ENCODE measurements around the gene PTOV1. TPM values are rescaled to one million over a fixed set of nuclear protein-coding genes. Genes with fewer than 3 reads are reported as not detected.

Gene PTOV1
- total RNA-seq, 2 donors from 2014 or later = 82.7 to 109 TPM

DNA sequence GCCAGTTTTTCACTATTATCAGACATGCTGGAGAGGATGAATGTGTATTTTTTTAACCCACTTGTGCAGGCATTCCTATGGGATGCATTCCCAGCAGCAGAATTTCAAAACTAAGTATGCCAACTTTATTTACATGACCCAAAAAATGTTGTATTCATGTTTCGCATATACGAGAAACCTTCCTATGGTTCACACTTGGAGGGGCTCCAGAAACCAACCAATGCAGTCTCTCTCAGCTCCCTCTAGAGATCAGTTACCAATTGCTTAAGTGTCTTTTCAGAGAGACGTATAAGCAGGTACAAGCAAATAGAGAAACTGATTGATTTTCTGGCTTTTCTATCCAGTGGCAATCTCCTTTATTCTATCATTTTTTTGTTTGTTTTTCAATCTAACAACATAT, 5.5 kb upstream of the PTOV1 start:
- Mint-ChIP-seq H3K9me3 (no peaks in the 10 kb centered on the region), H3K36me3 (ENCODE audit: low read depth) (peaks cover 7% of the 10 kb centered on the region), H3K27me3 (no peaks in the 10 kb centered on the region), H3K27ac (no peak overlapping the region), H3K4me3 (no peak overlapping the region), H3K4me1 (peaks cover 18% of the 10 kb centered on the region)
- no peak for ATAC-seq (replicated peaks)

DNA sequence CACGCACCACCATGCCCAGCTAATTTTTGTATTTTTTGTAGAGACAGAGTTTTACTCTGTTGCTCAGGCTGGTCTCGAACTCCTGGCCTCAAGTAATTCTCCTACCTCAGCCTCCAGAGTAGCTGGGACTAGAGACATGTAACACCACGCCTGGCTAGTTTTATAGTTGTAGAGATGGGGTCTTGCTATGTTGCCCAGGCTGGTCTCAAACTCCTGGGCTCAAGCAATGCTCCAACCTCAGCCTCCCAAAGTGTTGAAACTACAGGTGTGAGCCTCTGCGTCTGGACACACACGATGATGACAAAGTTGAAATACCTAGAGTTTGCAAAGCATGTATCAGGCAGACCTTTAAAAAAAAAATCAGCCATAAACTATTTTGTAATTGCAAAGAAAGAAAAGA, 4.6 kb upstream of the PTOV1 start:
- Mint-ChIP-seq H3K4me1 (peaks cover 18% of the 10 kb centered on the region), H3K36me3 (ENCODE audit: low read depth) (peaks cover 8% of the 10 kb centered on the region), H3K9me3 (no peaks in the 10 kb centered on the region), H3K27me3 (no peaks in the 10 kb centered on the region), H3K27ac (no peak overlapping the region), H3K4me3 (no peak overlapping the region)
- ATAC-seq (replicated peaks) = no peak

DNA sequence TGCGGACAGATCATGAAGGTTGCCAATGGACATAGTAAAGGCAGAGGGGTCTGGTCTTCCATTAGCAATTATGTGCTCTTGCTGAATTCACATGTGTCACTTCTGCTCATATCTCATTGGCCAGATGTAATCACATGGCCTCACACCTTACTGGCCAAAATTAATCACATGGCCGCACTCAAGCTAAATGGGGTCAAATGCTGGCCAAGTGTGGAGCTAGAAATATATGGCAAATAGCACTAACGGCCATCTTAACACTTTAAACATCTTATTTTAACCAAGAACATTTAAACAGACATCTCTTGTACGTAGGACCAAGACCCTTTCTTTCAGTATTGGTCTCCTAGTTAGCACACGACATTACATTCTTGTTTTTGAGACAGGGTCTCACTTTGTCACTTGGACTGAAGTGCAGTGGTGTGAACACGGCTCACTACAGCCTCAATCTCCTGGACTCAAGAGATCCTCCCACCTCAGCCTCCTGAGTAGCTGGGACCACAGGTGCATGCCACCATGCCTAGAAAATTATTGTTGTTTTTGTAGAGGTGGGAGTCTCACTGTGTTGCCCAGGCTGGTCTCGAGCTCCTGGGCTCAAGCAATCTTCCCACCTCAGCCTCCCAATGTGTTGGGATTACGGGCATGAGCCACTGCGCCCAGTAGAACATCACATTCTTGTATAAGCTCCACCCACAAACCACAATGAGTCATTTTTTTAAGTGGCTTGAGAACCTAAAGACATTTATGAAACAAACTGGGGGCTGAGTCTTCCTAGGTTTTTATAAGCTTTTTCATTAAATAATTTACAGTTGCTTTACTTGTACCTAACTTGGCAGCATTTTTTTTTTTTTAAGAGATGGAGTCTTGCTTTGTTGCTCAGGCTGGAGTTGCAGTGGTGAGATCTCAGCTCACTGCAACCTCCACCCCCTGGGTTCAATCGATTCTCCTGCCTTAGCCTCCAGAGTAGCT, 2.9 kb upstream of the PTOV1 start:
- Mint-ChIP-seq H3K9me3 (no peaks in the 10 kb centered on the region), H3K27ac (no peak overlapping the region), H3K4me1 (peaks cover 28% of the 10 kb centered on the region), H3K27me3 (no peaks in the 10 kb centered on the region), H3K36me3 (ENCODE audit: low read depth) (peaks cover 19% of the 10 kb centered on the region), H3K4me3 (peak overlapping the region; percentile 83)
- ATAC-seq (replicated peaks) = peak; percentile 20

DNA sequence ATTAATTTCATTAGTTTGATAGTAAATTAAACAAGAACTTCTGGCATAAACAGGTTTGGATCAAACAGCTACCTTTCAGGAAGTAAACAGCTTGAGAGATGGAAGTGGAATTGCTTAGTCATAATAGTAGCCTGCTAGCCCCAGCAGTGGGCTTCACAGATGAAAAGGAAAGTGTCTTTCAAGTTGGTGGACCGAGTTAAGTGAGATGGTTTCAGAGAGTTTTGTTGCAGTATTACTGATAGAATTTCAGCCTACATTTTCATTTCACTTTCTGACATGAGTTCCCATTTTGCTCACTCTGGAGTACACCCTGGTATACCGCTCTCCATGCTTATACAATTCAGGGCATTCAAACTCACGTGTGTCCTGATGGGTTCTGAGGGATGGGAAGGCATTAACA, 2.0 kb upstream of the PTOV1 start:
- Mint-ChIP-seq H3K27me3 (no peaks in the 10 kb centered on the region), H3K9me3 (no peaks in the 10 kb centered on the region), H3K4me3 (peak overlapping the region; percentile 83), H3K27ac (peak overlapping the region; percentile 32), H3K4me1 (peaks cover 28% of the 10 kb centered on the region), H3K36me3 (ENCODE audit: low read depth) (peaks cover 19% of the 10 kb centered on the region)
- peak; percentile 10 for ATAC-seq (replicated peaks)

DNA sequence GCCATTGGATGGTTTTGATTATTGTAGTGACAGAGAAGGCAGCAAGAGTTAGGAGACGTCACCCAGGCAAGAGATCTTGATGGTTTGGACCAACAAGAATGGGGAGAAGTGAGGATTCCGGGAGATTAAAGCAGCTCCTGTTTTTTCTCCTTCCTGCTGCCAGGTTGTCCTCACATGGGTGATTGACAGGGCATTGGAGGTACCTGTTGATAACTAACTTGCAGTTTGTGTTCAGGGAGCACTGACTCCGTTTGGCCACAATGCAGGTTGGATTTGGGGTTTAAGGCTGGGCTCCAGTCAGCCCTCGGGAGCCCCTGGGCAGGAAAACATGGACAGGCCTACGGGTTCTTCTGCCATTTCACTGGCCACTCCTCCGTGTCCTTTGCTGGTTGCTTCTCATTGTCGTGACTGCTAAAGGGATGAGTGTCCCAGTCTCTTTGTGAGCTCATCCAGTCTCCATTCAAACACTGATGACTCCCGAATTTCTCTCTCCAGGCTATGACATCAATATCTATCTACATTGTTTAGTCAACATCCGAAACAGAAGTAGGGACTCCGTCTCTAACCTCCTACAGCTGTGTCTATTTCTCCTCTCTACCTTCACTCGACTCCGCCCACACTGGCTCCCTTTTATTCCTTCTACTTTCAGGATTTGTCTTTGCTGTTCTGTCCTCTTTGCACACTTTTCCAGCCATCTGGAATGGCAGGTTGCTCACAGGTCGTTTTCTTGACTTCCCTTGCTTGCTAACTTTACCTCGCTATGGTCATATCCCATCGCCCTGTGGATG, 1.3 kb upstream of the PTOV1 start:
- ATAC-seq (replicated peaks) = no peak
- no peaks in the 10 kb centered on the region for H3K27me3 Mint-ChIP-seq

DNA sequence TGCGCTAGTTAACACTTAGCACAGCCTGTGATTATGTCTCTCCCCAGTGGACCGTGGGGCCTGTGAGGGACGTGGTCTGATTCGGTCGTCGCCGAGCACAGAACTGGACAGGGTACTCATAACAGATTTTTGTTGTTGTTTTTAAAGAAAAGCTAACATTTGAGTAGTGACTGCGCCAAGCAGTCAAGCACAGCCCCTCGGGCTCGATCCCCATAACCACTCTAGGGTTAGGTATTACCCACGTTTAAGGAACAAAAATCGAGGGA, 805 bp upstream of the PTOV1 start:
- ATAC-seq (replicated peaks) = no peak
- Mint-ChIP-seq H3K4me3 (peak overlapping the region; percentile 83), H3K27me3 (no peaks in the 10 kb centered on the region), H3K4me1 (peaks cover 28% of the 10 kb centered on the region), H3K9me3 (no peaks in the 10 kb centered on the region), H3K36me3 (ENCODE audit: low read depth) (peaks cover 21% of the 10 kb centered on the region), H3K27ac (peak overlapping the region; percentile 88)

More for the DNA sequence above, 1.3 kb upstream of the PTOV1 start:
- H3K4me3 Mint-ChIP-seq = peak overlapping the region; percentile 83
- H3K9me3 Mint-ChIP-seq = no peaks in the 10 kb centered on the region
- peaks cover 19% of the 10 kb centered on the region for H3K36me3 Mint-ChIP-seq (ENCODE audit: low read depth)
- peak overlapping the region; percentile 88 for H3K27ac Mint-ChIP-seq
- H3K4me1 Mint-ChIP-seq = peaks cover 28% of the 10 kb centered on the region

DNA sequence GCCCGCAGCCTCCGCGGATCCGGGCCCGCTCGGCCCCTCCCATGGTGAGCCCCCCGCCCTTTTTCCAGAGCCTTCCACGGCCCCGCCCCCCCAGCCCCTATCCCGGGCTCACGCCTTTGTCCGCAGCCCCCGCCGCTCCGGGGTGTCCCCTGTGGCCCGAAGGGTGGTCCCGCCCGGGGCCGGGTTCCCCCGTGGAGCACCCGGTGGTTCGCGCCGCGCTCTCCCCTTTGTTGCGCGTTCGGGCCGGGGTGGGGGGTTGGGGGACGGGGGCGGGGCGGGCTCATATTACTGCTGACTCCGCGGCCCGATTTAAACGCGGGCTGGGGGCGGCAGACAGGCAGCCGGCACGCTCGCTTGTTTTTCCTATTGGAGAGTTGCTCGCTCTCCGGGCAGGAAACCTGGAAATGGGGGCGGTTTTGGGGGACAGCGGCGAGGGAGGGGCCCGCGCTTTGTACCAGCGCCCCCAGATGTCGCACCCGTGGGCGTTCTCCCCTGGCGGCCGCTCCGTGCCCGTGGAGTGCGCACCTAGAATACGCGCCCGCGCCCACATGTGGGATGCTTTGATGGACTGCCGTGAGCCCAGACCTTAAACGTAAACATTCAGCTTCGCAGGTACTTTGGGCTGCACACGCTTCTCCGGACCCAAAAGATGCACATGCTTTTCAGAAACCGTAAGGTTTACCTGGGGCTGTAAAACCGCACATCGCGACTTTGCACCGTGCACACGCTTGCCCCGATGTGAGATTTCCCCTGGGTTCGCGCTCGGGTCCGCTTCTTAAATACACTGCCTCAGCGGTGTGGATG, 699 bp downstream of the PTOV1 start:
- H3K9me3 Mint-ChIP-seq = no peaks in the 10 kb centered on the region
- peak overlapping the region; percentile 87 for H3K4me3 Mint-ChIP-seq
- peaks cover 28% of the 10 kb centered on the region for H3K4me1 Mint-ChIP-seq
- no peak for ATAC-seq (replicated peaks)
- no peaks in the 10 kb centered on the region for H3K27me3 Mint-ChIP-seq
- peaks cover 35% of the 10 kb centered on the region for H3K36me3 Mint-ChIP-seq (ENCODE audit: low read depth)
- peak overlapping the region; percentile 87 for H3K27ac Mint-ChIP-seq

DNA sequence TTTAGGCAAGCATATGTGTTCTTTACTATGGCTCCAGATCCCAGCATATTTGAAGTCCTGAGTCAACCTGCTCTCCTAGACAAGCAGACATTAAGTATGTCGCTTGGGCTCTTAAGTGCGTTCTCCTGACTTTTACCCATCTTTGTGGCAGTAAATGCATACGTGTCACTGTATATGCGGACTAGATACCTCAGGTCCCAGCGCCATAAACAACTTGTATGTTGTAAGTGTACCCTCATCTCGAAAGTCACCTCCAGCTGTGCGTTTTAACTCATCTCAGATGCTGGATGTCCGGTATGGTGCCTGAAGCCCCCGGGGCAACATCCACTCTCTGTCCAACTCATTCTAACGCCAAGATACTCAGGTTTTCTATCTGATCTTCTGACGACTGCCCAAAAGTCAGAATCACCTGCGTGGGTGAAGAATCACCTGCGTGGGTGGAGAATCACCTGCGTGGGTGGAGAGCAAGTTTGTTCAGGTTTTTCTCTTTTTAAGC, 1.7 kb downstream of the PTOV1 start:
- peak overlapping the region; percentile 87 for H3K27ac Mint-ChIP-seq
- ATAC-seq (replicated peaks) = no peak

DNA sequence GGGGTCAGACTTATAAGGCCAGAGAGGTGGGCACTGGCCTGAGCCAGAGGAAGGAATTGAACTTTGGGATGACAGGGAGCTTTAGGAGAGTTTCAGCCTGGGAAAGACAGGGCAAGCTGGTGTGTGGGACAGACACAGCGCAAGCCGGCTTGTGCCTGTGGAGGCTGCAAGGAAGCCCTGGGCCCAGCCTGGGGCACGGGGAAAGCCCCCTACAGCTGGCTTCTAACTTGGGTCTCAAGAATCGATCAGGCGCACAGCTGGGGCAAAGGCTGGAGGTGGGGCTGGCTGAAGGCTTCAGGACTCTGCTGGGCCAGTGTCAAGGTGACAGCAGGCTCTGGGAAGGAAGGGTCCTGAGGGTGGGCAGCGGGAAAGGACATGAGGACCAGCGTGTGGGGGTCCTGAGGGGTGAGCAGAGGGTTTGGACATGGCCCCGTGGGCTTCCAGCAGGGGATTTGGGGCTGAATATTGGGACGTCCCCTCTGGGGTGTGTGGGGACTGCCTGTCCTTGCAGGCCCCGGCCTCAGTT, 3.0 kb downstream of the PTOV1 start:
- Mint-ChIP-seq H3K36me3 (ENCODE audit: low read depth) (peaks cover 54% of the 10 kb centered on the region), H3K4me1 (peaks cover 21% of the 10 kb centered on the region), H3K27me3 (no peaks in the 10 kb centered on the region), H3K27ac (no peak overlapping the region), H3K9me3 (no peaks in the 10 kb centered on the region), H3K4me3 (no peak overlapping the region)
- ATAC-seq (replicated peaks) = no peak

More for the DNA sequence above, 1.7 kb downstream of the PTOV1 start:
- H3K4me3 Mint-ChIP-seq = peak overlapping the region; percentile 87
- H3K36me3 Mint-ChIP-seq (ENCODE audit: low read depth) = peaks cover 42% of the 10 kb centered on the region
- H3K4me1 Mint-ChIP-seq = peaks cover 28% of the 10 kb centered on the region
- no peaks in the 10 kb centered on the region for H3K27me3 Mint-ChIP-seq
- H3K9me3 Mint-ChIP-seq = no peaks in the 10 kb centered on the region

DNA sequence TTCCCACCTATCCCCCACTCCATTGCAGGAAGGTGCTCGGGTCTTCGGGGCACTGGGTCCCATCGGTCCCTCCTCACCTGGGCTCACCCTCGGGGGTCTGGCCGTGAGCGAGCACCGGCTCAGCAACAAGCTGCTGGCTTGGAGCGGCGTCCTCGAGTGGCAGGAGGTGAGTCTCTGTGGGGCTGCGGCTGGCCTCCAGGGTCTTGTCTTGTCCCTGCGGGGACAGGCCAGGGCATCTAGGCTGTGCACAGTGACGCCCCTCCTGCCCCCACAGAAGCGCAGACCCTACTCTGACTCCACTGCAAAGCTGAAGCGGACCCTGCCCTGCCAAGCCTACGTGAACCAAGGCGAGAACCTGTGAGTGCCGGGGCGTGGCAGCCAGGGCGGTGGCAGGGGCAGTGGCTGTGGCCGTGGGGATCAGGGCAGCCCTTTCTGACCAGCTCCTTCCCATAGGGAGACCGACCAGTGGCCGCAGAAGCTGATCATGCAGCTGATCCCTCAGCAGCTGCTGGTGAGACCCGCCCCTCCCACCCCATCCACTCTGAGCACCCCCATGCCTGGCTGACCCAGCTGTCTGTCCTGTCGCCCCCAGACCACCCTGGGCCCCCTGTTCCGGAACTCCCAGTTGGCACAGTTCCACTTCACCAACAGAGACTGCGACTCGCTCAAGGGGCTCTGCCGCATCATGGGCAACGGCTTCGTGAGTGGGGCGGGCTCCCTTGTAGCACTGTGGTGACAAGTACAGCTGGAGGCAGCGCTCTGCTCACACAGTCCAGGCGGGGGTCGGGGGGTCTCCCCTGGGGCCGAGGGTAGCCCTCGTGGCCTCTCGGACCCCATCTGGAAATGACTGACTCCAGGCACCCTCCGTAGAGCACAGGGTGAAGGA, 3.7 kb downstream of the PTOV1 start:
- Mint-ChIP-seq H3K27ac (no peak overlapping the region), H3K4me3 (no peak overlapping the region), H3K36me3 (ENCODE audit: low read depth) (peaks cover 58% of the 10 kb centered on the region), H3K9me3 (no peaks in the 10 kb centered on the region), H3K27me3 (no peaks in the 10 kb centered on the region), H3K4me1 (peaks cover 16% of the 10 kb centered on the region)
- ATAC-seq (replicated peaks) = no peak

DNA sequence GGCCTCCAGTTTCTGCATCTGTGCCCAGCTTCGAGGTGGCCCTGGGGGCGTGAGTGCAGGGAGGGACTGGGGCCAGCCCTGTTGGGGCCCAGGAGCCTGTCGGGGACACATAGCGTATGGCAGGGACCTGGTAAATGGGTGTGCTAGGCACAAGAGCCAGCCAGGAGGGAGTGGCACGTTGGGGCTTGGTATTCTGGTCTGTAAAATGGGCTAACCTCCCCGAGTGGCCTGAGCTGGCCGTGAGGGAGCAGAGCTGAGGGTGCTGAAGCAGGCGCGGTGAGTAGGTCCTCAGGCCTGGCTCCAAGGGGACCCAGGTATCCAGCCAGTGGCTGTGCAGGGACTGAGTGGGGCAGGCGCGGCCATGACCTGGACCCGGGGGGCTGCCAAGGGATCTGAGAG, 4.3 kb downstream of the PTOV1 start:
- Mint-ChIP-seq H3K4me3 (no peak overlapping the region), H3K27me3 (no peaks in the 10 kb centered on the region), H3K9me3 (no peaks in the 10 kb centered on the region), H3K4me1 (peaks cover 10% of the 10 kb centered on the region), H3K36me3 (ENCODE audit: low read depth) (peaks cover 63% of the 10 kb centered on the region), H3K27ac (peak overlapping the region; percentile 48)
- no peak for ATAC-seq (replicated peaks)

DNA sequence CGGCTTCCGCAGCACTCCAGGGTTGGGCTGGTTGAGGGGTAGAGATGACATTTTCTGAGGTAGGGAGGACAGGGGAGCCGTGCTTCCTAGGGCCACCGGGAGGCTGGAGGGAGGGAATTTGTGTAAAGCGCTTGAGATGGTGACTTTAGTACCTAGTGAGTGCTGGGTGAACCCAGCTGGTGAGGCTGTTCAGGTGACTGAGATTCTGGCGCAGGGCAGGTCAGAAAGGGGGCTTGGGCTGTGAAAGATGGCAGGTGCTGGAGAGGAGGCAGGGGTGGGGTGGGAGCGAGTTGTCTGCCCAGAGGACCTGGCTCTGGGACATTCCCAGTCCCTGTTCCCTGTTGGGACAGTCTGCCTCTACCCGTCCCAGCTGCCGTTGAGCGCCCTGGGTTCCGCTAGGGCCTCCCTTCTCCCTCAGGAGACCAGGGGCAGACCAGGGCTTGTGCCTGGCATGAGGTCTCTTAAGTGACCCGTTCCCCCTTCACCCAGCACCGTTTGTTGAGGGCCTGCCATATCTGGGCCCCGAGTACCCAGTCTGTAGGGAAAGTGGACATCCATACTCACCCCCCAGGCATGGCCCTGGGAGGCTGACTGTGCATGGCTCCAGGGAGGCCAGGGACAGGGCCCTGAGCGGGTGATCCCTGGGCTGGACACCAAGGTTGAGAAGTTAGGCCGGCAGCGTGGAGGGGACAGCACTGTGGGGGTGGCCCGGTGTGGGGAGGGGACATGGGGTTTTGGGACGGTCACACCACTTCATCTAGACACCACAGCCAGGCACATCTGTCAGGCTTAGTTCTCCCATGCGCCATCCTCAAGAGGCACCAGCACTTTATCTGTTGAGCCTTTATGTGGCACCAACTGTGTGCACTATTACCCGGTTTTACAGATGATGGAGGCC, 5.0 kb downstream of the PTOV1 start:
- H3K4me1 Mint-ChIP-seq = peaks cover 9% of the 10 kb centered on the region
- peaks cover 63% of the 10 kb centered on the region for H3K36me3 Mint-ChIP-seq (ENCODE audit: low read depth)
- no peaks in the 10 kb centered on the region for H3K9me3 Mint-ChIP-seq
- H3K27me3 Mint-ChIP-seq = no peaks in the 10 kb centered on the region
- peak overlapping the region; percentile 48 for H3K27ac Mint-ChIP-seq
- H3K4me3 Mint-ChIP-seq = no peak overlapping the region
- ATAC-seq (replicated peaks) = no peak
